GM18517 (cell line): ENCODE data around the gene RNF103.
"Not testable (repeated sequence)": the region's sequence is repeated elsewhere in the genome, so short reads cannot be mapped to it uniquely, and the experiment has no call there.

Source experiments
- ATAC-seq: cut with Tn5 transposase; IDR thresholded peaks from one replicate; pipeline ENCODE4 v1.9.1; 2021; ENCODE audit warnings: mild to moderate bottlenecking, moderate library complexity; ENCODE audit not compliant: unreplicated experiment

Gene RNF103

DNA sequence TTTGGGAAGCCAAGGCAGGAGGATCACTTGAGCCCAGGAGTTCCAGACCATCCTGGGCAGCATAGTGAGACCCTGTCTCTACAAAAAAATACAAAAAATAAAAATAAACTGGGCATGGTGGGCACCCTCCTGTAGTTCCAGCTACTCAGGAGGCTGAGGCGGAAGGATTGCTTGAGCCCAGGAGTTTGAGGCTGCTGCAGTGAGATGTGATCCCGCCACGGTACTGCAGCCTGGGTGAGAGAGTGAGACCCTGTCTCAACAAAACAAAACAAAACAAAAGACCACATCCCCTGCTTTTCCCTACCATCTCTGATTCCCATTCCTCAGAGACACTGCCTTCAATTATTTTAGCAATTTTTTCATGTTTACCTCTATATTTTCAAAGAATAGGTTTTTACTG lies 3.9 kb upstream of the RNF103 start:
- ATAC-seq, result no peak

DNA sequence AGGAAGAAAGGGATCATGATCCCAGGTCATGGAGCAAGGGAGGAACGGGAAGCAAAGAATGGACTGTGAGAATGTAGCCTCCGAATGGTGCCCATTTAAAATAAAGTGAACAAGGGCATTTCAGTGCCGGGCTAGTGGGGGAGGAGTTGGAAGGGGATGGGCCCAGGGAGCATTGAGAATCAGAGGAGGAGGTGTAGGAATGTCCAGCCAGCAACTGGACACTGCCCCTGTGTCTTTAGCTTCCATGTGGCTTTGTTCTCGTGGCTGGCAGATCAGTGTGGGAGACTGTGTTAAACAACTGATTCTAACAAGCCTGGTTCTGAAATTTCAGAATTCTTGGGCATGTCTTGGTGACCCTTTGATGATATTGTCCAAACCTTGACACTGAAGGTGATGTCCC lies 1.4 kb upstream of the RNF103 start:
- ATAC-seq, result no peak

DNA sequence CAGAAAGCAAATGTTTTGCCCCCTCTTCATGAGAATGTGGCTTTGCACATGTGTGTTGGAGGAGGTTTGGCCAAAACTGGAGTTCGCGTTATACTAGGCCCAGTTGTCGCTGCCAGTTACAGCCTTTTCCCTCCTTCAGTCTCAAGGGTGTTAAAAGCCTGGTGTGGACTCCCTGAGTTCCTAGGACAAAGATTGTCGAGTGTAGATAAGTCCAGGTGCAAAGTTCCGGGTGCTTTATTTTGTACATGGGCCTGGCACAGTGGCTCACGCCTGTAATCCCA lies 542 bp upstream of the RNF103 start:
- no peak for ATAC-seq

DNA sequence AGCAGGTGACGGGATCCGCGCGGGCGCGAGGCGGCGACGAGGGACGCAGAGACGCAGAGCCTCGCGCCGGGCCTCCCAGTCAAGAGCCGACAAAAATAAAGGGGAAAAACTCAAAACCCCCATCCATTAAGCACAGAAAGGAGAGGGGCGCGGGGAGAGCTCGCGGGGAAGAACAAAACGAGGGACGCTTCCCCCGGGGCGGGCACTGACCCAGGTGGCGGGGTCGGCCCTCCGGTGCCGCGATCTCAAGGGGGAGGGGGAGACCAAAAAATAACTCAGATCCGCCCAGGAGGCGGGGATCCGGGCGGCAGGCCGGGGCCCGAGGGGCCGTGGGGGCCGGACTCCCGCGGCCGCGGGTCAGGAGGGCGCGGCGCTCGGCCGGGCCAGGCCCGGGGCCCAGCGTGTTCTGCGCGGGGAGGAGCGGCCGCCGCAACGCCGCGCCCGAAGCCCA lies 597 bp downstream of the RNF103 start:
- peak; percentile 40 for ATAC-seq

DNA sequence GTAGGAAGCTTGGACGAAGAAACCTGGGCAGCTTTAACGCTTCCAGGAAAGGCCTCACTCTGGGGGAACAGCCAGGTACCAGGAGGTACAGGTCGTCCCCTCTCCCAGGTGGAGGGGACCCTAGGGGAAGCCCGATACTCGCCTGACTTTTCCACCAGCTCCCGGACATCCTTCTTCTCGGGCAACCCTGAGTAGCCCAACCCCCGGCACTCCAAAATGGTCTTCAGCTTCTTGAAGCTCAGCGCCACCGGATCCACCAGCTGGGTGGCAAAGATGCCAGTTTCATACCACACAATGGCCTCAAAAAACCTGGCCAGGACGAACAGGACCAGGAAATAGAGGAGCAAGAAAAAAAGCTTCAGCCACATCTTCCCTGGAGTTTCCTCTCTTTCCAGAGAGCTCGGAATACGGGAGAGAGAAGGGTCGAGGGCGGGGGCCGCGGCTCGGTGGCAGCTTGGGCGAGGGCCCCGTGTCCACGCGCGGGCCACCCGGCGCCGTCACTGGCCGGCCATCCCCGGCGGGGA lies 1.1 kb downstream of the RNF103 start:
- ATAC-seq, result no peak

DNA sequence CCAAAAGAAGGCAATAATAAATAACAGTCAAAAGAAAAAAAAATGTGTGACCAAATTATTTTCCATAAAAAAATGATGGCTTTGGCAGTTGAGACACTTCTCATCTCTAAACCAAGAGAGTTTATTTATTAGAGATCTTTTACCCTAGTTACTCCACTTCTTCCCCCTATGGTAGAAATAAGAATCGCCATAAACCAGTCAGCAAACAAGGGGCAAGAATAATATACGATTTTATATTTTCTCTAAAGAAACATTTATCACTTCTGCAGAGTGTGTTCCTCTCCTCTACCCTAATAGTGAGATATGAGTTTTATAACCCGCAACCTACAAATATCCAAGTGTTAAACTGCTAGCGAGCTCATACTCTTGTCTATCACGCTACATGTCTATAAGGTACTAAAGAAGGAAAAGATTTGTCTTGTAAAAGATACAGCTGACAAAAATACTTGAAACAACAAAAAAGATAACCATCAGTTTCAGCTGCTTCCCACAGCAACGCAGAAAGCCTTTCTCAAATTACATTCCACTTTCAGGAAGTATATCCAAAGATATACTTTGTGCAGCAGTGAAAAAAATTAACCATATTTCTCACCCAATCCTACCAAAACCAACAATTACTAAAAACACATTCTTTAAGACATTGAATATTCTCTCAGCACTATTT lies 2.3 kb downstream of the RNF103 start:
- no peak for ATAC-seq

DNA sequence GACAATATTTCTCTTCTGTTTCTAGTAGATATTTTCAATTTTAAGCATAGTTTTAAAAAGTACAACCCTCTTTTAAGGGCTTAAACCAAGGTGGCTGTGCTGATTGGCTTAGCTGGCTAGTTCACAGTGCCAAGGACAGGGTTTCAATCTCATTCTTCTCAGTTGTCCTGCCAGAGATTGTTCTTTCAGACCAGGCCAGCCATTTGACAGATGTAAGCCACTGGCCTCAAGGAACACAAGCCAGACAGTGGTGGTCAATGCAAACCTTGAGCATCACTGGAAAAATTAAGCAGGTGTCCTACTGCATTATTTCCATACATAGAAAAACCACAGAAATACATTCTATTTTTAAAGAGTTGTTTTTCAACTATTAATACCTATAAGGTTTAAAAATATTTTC lies 5.9 kb downstream of the RNF103 start:
- ATAC-seq, result peak; percentile 36

DNA sequence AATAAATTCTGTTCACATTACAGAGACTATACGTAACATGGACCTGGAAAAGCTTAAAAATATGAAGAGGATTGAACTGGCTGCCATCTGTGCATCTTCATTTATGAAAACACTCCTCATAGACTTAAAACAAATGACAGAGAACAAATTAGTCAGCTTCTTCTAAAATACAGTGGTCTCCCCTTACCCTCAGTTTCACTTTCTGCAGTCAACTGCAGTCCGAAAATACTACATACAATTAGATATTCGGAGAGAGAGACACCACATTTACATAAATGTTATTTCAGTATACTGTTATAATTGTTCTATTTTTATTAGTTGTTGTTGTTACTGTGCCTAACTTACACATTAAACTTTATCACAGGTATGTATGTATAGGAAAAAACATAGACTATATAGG lies 6.5 kb downstream of the RNF103 start:
- peak; percentile 62 for ATAC-seq

DNA sequence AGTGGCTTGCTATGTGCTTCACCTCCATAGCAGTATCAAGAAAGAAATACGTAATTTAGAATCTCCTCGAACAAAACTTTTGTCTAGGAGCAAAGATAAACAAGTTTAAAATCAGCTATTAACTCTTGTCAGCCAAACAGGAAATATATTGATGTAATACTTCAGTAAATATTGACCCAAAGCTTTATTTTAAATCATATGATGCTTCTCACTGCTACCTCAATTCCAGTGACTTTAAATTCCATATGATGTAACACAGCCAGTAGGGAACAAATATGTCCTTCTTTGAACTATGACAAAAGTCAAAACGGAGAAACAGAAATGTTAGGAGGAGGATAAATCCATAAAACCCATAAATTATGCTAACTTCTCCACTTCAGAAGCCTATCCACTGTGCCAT lies 7.2 kb downstream of the RNF103 start:
- no peak for ATAC-seq

DNA sequence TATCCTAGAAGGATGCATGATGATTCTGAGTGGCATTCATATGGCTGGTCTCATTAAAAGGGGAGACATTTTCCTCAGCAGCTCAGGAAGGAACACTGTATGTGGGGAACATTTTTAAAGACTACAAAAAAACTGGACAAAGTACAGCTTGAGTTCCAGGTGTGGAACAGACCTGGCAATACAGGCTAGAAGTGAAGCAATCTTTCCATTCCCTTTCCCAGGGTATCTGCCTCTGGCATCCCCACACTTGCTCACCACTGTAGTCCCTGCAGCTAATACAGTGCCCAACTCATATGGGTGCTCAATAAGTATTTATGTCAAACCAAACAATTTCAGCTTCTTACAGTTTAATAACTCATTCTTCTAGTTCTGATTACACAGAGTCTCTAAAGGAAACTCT lies 8.1 kb downstream of the RNF103 start:
- no peak for ATAC-seq

DNA sequence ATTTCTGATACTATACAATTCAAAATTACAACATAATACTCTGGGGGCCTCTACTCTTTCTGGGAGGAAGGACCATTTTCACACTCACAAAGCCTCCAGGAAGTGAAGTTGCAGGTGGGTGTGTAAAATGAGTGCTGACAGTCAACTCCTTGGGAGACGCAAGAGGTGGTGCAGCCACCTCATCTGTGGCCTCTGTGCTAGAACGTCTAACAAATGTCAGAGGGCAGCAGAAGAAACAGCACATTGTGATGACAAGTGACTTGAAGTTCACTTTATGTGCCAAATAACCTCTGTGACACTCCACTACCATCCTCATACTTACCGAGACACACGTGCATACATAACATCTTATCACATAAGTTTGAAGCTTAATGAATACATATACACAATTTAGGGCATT lies 10.2 kb downstream of the RNF103 start:
- no peak for ATAC-seq

DNA sequence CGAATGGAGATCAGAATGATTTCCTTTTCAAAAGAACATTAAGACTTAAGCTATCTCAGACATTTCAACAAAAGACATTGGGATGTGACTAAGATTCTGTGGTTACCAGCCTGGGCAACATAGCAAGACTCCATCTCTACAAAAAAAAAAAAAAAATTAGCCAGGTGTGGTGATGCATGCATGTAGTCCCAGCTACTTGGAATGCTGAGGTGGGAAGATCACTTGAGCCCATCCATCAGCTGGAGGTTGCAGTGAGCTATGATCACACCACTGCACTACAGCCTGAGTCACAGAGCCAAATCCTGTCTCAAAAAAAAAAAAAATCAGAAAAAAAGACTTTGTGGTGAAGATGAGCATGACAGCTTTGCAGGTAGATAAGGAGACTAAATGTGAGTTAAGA lies 12.8 kb downstream of the RNF103 start:
- no peak for ATAC-seq

DNA sequence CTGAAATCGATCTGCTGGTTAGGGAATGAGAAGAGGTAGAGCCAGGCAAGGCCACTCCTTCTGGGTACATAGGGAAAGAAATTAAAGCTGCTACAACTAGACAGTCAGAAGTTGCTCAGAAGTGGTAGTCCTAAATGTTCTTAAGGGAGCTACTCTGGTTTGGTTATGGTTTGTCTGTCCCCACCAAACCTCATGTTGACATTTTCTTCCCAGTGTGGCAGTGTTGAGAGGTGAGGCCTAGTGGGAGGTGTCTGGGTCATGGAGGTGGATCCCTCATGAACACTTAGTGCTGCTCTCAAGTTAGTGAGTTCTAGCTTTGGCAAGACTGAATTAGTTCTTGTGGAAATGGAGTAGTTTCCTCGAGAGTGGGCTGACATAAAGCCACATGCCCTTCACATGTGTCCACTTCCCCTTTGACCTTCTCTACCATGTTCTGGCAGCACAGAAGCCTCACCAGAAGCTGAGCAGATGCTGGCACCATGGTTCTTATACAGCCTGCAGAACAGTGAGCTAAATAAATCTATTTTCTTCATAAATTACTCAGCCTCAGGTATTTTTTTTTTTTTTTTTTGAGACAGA lies 14.7 kb downstream of the RNF103 start:
- ATAC-seq, result no peak

DNA sequence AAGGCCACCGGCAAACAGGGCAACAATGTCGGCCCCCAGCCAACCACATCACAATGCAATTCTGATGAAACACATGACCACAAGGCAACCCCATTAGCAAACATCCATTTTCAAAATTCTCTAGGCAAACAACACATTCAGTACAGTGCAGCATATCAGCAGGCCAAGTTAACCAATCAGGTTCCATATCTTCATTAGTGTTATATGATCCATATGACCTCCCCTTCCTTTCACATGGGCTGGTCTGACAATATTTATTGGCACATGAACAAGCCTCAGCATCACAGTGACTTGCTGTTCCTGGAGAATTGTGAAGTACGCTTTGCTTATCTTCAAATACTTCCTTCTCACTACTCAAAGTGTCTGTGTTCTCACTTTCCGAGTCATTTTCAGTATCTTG lies 19.8 kb downstream of the RNF103 start:
- ATAC-seq, result no peak

DNA sequence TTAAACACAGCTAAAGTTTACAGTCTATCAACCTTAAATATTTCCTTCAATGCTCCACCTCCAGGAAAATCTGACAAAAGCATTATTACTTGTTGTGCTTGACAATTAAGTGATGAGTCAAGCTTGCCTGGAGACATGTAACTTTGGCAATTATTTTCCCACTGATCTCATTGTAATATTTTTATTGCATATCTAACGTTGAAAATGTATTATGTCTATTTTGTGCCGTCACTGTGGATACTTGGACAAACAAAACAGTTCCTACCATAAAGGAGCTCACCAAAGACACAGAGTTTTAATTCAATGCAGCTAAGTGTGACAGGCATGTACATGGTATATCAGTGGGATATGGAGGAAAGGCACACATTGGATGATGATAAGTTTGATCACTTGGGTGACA lies 24.7 kb downstream of the RNF103 start:
- ATAC-seq, result no peak

DNA sequence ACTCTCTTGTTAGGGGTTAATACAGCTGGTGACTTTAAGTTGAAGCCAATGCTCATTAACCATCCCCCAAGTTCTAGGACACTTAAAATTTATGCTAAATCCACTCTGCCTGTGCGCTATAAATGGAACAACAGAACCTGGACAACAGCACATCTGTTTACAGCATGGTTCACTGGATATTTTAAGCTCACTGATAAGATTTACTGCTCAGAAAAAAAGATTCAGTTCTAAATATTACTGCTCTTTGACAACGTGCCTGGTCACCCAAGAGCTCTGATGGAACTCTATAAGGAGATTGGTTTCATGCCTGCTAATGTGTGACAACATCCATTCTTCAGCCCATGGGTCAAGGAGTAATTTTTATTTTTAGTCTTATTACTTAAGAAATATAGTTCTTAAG lies 27.5 kb downstream of the RNF103 start:
- ATAC-seq, result no peak

DNA sequence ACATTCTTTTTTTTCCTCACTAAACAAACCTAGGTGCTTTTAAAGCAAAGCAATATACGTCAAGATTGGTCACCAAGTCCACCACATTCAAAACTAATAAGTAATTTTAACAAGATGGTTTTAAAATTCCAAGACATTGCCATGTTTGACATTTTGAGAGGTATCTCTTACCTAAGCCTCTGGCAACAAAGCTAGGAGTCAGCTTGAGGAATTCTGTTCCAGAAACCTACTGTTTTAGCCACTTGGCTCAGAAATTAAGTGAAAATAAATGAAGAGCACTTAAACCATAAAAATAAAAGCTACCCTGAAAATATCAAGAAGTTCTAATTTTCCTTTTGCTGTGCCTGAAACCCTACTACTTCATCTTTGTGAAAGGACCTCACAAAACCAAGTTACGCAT lies 30.4 kb downstream of the RNF103 start:
- no peak for ATAC-seq

DNA sequence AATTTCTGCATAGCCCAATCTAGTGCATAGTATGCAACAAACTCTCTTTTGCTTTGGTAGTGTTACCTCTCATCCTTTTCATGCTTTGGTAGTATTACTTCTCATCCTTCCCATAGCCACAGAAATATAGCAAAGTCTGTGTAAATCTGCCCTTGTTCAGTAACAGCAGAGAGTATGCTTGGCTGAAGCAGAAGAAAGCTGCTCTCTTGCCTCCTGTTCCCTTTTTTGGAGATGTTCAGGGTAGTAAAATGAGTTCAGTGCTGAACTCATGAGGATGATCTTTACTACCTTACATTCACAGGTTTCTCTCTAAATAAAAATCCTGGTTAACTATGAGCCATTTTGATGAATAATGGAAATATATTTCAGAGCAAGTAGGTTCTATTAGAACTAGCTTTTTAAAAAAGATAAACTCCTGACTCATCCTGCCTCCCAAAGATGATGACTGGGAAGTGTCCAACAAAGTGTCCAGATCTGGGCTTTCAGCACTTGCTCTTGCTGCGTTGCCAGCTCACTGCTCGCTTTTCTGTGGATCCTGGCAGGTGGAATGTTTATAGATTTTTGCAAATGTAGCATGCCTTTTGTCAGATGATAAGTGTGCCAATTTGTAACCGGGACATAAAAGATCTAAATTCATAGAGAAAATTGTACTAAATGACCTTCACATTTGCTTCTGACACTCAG lies 31.0 kb downstream of the RNF103 start:
- ATAC-seq, result no peak

DNA sequence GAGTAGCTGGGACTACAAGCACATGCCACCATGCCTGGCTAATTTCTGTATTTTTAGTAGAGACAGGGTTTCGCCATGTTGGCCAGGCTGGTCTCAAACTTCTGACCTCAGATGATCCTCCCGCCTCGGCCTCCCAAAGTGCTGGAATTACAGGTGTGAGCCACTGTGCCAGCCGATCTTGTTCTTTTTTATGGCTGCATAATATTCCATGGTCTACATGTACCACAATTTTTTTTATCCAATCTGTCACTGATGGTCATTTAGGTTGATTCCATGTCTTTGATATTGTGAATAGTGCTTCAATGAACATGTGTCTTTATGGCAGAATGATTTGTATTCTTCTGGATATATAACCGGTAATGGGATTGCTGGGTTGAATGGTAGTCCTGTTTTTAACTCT lies 34.0 kb downstream of the RNF103 start:
- not testable (repeated sequence) for ATAC-seq

DNA sequence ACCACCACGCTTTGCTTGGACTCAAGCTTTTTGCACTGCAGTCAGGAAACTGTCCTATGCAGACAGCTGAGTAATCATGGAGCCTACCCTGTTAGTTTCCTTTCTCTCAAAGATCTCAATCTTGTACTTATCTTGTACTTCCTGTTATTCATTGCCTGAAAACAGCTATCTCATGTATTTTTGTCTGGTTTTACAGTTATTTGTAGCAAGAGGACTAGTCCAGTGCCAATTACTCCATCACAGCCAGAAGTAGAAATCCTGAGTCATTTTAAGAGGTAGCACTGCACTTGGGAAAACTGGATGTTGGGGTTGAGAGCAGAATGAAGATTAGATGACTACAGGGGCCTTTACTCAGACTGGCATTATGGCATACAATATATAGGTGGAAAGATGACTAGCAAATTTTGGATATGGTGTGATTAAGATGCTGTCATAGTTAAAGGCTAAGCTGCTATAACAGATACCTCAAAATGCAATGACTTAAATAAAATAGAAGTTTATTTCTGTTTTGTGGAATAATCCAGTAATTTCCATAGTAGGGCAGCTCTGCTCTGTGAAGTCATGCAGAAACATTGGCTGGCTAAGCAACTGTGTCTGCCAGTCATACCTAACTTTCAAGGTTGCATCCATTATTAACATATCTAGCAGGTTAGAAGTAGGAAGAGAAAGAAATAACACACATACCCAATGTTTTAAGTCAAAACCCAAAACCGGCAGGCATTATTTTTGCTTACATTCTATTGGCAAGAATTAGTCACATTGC lies 39.3 kb downstream of the RNF103 start:
- peak; percentile 61 for ATAC-seq

DNA sequence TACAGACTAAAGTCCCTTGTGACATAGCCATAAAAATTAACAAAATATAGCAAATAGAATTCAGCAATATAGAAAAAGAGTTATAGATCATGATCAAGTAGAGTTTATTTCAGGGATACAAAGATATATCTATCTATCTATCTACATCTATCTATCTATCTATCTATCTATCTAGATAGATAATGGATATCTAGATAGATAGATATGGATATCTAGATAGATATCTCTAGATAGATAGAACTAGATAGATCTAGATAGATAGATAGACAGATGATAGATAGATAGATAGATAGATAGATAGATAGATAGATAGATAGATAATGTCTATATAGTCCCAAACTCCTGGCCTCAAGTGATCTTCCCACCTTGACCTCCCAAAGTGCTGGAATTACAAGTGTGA lies 43.1 kb downstream of the RNF103 start:
- no peak for ATAC-seq
